ENCODE data around the gene SKI. TPM values are rescaled to one million over a fixed set of nuclear protein-coding genes. Genes with fewer than 3 reads are reported as not detected.
A peak's percentile ranks its signal among the peaks of the same experiment; 100 is the strongest.

The SKI gene
- total RNA-seq, 3 donors from 2014 or later: 22.1 to 33.8 (median 26.7) TPM

GRCh38 chr1:2236695-2237677, 8.9 kb downstream of the SKI start:
- intact Hi-C loops (cut with DNase I; ENCODE audit: low total_unique reads): no loop called here

GRCh38 chr1:2237773-2238172, 9.7 kb downstream of the SKI start:
- H3K36me3 ChIP-seq: no peaks in the 10 kb centered on the region
- DNase-seq (ENCODE audit: low spot score in 2 of 2): no peak
- TF ChIP-seq CTCF (IDR thresholded peaks at IDR 0.05): no peak
- no peak for TF ChIP-seq POLR2AphosphoS5 (IDR thresholded peaks at IDR 0.05)
- no peak for TF ChIP-seq POLR2A (IDR thresholded peaks at IDR 0.05)
- H3K4me3 ChIP-seq: peak overlapping the region in 1 of 3 donors; percentile 29
- peaks cover 54 to 81% of the 10 kb centered on the region in 2 donors for H3K4me1 ChIP-seq
- intact Hi-C loops (cut with DNase I; ENCODE audit: low total_unique reads): no loop called here
- no peaks in the 10 kb centered on the region for H3K9me3 ChIP-seq
- H3K27ac ChIP-seq: peak overlapping the region; percentile 88 to 96
- no peaks in the 10 kb centered on the region for H3K27me3 ChIP-seq

More at GRCh38 chr1:2236695-2237677, 8.9 kb downstream of the SKI start:
- no peaks in the 10 kb centered on the region for H3K36me3 ChIP-seq
- no peaks in the 10 kb centered on the region for H3K27me3 ChIP-seq
- H3K9me3 ChIP-seq: no peaks in the 10 kb centered on the region
- peak overlapping the region; percentile 88 to 96 for H3K27ac ChIP-seq
- H3K4me3 ChIP-seq: peak overlapping the region in 1 of 3 donors; percentile 29
- no peak for TF ChIP-seq CTCF (IDR thresholded peaks at IDR 0.05)
- no peak for TF ChIP-seq POLR2A (IDR thresholded peaks at IDR 0.05)
- TF ChIP-seq POLR2AphosphoS5 (IDR thresholded peaks at IDR 0.05): no peak
- no peak for DNase-seq (ENCODE audit: low spot score in 2 of 2)
- peaks cover 59 to 87% of the 10 kb centered on the region in 2 donors for H3K4me1 ChIP-seq

GRCh38 chr1:2238361-2239012, 10.4 kb downstream of the SKI start:
- TF ChIP-seq POLR2A (IDR thresholded peaks at IDR 0.05) (no peak), POLR2AphosphoS5 (IDR thresholded peaks at IDR 0.05) (no peak), CTCF (IDR thresholded peaks at IDR 0.05) (no peak)
- no peaks in the 10 kb centered on the region for H3K27me3 ChIP-seq
- intact Hi-C loops (cut with DNase I; ENCODE audit: low total_unique reads): no loop called here
- H3K27ac ChIP-seq: peak overlapping the region; percentile 88 to 96
- peak overlapping the region in 1 of 3 donors; percentile 29 for H3K4me3 ChIP-seq
- no peak for DNase-seq (ENCODE audit: low spot score in 2 of 2)
- peaks cover 52 to 73% of the 10 kb centered on the region in 2 donors for H3K4me1 ChIP-seq
- H3K36me3 ChIP-seq: no peaks in the 10 kb centered on the region
- H3K9me3 ChIP-seq: no peaks in the 10 kb centered on the region

GRCh38 chr1:2239013-2239370, 10.9 kb downstream of the SKI start:
- Histone ChIP-seq H3K27me3 (no peaks in the 10 kb centered on the region), H3K4me3 (peak overlapping the region in 1 of 3 donors; percentile 29), H3K27ac (peak overlapping the region; percentile 88 to 96), H3K36me3 (no peaks in the 10 kb centered on the region), H3K9me3 (no peaks in the 10 kb centered on the region), H3K4me1 (peaks cover 51 to 68% of the 10 kb centered on the region in 2 donors)
- intact Hi-C loops (cut with DNase I; ENCODE audit: low total_unique reads): no loop called here
- DNase-seq (ENCODE audit: low spot score in 2 of 2): no peak
- no peak for TF ChIP-seq POLR2A (IDR thresholded peaks at IDR 0.05)
- no peak for TF ChIP-seq POLR2AphosphoS5 (IDR thresholded peaks at IDR 0.05)
- TF ChIP-seq CTCF (IDR thresholded peaks at IDR 0.05): no peak

Data from breast epithelium (tissue), 4 donors.